Fibroblast of skin of left biceps (primary cell): ENCODE measurements around the gene RETREG1.
"Not testable (repeated sequence)": the region's sequence is repeated elsewhere in the genome, so short reads cannot be mapped to it uniquely, and the experiment has no call there.

ENCODE experiments used
- DNase-seq, 2 experiments: peaks; one replicate each; pipeline ENCODE4 v3.0.0-alpha.2; 2013; ENCODE audit warnings: low read depth in 2 of 2

The RETREG1 gene, protein sequence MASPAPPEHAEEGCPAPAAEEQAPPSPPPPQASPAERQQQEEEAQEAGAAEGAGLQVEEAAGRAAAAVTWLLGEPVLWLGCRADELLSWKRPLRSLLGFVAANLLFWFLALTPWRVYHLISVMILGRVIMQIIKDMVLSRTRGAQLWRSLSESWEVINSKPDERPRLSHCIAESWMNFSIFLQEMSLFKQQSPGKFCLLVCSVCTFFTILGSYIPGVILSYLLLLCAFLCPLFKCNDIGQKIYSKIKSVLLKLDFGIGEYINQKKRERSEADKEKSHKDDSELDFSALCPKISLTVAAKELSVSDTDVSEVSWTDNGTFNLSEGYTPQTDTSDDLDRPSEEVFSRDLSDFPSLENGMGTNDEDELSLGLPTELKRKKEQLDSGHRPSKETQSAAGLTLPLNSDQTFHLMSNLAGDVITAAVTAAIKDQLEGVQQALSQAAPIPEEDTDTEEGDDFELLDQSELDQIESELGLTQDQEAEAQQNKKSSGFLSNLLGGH

DNA sequence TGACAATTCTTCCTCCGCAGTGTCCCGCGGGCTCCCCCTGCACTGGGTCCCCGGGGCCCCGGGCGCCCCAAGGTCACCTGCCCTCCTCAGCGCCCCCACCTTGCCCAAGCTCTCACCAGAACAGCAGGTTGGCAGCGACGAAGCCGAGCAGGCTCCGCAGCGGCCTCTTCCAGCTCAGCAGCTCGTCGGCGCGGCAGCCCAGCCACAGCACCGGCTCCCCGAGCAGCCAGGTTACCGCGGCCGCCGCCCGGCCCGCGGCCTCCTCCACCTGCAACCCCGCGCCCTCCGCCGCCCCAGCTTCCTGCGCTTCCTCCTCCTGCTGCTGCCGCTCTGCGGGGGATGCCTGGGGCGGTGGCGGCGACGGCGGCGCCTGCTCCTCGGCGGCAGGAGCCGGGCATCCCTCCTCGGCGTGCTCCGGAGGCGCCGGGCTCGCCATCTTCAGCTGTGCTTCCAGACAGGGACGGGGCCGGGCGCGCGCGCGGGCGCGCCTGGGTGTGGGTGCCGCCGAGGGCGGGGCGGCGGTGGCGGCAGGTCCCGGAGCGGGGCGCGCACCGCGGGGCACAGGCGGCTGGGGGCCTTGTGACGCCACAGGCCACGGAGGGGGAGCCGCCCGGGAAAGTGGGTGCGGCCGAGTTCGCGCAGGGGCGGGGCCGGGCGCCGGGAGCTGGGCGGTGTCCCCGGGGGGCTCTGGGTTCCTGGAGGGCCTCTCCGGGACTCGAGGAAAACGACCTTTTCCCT lies at the start of gene RETREG1:
Gene RETREG1, minus strand, starts transcription at position 462 of the 738 bp plus-strand sequence. Its CDS starts 26 bp downstream, at position 436.
- DNase-seq: no peak

DNA sequence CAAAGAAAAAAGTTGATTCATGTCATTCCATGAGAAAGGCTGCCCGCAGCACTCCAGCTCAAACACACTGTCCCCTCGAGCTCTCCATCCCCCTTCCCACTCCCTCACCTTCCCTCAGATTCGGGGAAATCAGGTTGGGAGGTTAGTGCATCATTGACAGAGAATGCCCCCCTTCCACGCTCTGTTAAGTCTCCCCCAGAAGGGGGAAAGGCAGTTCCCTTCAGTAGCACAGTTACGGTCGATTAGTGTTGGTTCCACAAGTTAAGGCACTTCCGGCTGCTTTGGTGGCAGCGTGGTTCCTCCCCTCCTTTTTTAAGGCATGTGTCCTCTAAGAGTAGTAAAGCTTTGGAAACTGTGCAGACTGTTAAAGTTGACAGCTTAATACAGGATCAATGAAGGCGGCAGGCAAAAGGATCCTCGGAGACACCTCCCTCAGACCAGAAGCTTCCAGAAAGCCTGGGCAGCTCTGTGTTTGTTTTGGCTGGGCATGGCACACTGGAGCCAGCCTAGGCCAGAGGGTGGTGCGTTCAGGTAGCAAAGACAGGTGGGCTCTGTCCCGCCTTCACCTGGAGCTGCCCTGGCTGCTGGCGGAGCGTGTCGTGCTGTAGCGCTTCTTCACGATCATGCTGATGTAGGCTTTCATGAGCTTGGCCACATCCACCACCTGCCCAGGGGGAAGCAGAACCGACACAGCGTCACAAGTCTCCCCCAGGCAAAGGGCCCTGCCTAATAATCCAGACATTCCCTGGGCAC lies 49.5 kb upstream of the RETREG1 start:
- no peak for DNase-seq

DNA sequence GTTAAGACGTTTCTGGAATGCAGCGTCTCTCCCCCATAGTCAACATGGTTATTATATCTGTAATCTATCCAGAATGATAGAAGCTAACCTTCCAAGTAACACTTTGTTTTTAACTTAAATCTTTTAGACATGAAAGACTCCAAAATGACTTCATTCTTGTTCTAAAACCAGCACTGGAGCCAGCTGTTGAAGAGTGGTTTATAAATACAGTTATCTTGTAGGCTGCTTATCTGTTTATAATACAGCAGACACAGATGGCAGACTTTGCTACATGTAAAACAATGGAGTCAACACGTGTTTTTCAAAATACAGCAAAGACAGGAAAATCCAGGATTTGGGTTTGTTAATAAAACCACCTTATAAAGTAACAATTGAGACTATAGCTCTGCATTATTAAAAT lies 48.8 kb upstream of the RETREG1 start:
- DNase-seq: no peak

DNA sequence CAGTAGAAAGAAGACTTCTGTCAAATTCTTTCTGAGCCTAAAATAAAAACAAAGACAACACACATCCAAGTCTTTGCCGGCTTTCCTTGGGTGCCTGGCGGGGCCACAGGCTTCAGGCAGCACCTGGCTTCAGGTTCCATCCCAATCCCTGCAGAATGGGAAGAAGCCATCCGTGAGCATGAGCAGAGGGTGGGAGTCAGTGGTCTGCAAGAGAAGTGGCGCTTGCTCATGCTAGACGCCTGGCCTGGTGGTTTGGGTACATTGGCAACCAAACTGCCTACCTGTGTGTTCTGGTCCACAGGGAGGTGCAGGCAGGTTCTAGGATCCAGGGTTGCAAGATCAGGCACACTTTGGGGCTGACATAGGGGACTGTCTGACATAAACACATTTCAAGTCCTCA lies 47.6 kb upstream of the RETREG1 start:
- DNase-seq: no peak

DNA sequence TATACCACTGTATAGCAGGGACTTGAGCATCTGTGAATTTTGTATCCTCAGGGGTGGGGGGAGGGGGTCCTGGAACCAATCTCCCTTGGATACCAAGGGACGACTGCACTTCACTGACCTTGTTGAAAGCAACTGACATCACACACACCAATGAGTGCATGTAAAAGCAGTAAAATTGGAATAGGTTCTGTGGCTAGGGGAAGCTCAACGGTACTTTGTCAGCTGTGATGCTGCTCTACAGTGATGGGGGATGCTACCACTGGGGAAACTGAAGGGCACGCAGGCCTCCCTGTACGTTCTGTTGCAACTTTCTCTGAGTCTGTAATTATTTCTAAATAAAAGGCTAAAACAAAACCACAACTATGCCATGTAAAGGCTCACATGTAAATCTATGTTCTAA lies 47.0 kb upstream of the RETREG1 start:
- no peak for DNase-seq

DNA sequence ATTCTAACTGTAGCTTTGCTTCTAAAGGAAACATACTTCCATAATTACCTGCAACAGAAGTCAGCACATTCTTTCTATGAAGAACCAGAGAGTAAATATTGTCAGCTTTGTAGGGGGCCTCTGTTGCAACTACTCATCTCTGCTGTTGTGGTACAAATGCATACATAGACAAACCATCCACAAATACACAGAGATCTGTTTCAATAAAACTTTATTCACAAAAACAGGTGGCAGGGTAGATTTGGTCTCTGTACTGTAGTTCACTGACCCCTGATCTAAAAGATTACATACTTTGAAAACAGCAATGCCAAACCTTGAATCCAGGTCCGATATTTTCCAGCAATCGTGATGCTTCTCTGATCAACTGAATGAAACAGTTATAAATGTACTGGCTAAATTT lies 44.9 kb upstream of the RETREG1 start:
- no peak for DNase-seq

DNA sequence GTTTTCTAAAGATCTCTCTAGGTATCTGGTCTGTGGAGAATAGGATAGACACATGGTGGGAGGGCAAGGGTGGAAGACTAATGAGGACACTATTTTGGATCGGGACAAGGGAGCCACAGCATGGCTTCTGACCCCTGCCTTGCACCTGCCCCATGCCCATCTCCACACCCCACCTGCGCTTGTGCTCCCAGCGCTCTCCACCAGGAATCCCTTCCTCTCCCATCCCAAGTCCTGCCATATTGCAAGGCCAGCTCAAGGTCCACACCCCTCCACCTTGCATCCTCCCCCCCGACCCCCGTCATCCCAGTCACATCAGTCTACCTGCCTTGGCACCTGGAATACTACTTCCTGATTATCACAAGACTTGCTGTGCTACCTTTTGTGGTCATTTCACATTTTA lies 44.2 kb upstream of the RETREG1 start:
- DNase-seq: no peak

DNA sequence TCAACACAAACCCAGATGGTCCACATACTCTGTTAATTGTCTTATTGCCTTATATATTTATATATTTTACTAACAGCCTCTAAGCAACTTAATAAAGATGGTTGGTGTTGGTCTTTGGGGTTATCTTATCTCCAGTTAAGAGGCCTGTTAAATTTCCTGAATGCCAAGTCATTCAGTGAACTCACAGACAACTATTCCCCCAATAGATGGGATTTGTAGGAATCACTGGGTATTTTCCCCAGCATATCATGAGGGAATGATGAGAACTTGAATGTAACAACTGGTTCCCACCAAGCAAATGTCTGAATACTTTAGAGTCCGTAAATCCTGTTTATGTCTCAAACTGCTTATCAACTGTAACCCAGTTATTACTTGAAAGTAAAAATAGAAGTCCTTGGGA lies 42.7 kb upstream of the RETREG1 start:
- no peak for DNase-seq

DNA sequence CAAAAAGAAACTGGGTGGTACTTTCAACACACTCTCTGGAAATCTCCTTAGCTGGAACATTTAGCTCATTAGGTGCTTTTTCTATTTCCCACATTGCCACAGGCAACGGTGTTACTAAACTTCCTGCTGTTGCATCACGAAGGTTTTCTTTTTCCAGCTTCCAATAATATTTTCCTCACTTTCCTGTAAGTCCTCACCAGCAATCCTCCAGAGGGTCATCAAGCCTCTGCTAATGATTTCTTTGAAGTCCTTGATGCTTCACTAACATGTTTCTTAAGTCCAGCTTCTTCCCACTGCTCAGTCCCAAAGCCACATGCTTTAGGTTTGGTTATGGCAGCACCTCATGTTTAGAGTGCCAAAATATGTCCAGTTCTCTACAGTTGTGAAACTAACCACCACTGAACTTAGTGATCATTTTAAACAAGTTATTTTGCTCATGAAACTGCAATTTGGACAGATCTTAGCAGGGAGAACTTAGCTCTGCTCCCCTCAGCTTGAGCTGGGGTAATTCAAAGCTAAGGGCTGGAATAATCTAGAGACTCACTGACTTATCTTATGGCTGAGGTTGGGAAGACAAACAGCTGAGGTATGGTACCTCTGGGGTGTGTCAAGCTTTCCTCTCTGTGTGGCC lies 39.9 kb upstream of the RETREG1 start:
- peak in 1 of 2 experiments; percentile 4 for DNase-seq

DNA sequence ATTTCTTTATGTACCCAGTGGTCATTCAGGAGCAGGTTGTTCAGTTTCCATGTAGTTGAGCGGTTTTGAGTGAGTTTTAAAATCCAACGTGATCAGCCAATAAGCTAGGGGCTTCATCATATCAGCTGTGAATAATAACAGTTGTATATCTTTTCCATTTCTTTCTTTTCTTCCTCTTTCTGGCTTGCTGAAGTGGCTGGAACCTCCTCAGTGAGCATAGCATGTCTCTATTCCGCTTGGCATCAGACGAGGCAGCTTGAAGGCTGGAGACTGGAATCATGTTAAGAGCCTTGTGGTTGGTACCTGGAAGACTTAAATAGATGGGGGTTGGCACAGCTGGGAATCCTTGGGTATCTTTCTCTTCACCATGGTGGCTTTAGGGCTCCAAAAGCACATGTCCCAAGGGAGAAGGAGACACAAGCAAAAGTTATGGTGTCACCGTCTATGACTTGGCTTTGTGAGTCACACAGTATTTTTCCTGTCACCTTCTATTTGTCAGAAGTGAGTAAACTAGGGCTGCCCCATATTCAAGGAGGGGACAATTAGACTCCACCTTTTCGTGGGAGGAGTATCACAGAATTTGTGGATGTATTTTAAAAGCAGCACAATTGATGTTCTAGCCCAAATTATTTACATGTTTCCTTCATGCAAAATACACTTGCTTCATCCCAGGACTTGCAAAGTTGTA lies 38.0 kb upstream of the RETREG1 start:
- no peak for DNase-seq

DNA sequence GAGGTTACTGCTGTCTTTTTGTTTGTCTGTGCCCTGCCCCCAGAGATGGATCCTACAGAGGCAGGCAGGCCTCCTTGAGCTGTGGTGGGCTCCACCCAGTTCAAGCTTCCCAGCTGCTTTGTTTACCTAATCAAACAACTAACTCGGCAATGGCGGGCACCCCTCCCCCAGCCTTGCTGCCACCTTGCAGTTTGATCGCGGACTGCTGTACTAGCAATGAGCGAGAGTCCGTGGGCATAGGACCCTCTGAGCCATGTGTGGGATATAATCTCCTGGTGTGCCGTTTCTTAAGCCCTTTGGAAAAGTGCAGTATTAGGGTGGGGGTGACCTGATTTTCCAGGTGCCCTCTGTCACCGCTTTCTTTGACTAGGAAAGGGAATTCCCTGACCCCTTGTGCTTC lies 31.9 kb upstream of the RETREG1 start:
- not testable (repeated sequence) for DNase-seq

DNA sequence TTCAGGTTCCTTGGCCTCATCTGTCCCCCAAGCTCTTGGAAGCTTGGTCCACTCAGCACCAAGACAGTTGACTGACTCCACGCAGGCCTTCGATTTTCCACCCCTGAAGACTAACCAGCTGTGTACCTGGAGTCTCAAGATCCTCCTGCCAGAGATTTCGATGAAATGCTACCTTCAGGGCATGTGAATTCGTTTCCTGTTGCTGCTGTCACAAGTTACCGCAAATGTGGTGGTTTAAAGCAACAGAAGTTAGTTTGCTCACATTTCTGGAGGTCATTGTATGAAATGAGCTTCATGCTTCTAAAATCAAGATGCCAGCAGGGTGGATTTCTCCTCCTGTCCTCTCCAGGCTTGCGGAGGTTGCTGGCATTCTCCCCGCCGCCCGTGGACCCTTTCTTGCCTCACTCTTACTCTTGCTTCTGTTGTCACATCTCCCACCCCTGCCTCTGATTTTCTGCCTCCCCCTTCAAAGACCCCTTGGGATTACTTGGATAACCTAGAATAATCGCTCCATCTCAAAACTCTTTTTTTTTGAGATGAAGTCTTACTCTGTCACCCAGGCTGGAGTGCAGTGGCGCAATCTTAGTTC lies 27.6 kb upstream of the RETREG1 start:
- DNase-seq: no peak

DNA sequence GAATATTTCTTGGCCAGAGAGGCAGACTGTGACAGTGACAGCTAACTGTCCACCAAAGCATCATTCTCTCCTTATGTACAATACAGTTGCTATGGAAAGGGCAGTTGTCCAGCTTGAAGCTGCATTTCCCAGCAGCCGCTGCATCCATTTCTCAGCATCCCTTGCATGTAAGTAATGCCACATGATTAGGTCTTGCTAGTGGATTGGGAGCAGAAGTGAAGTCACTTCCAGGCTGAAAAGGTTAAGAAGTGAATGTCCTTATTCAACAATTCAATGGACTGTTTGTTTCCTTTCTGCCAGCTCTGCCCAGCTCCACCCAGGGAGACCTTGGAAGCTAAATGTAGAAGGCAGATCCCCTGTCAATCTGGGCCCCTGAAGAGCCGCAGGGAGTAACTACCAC lies 26.1 kb upstream of the RETREG1 start:
- no peak for DNase-seq

DNA sequence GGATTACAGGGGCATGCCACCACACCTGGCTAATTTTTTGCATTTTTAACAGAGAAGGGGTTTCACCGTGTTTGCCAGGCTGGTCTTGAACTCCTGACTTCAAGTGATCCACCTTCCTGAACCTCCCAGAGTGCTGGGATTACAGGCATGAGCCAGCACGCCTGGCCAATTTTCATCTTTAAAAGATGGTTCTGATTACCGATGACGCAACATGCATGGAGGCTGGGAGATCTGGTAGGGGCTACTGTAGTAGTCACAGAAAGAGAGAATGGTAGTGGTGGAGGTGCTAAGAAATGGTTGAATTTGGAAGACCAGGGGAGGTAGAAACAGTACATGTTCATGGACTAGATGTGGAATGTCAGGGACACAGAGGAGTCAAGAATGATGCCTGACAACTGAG lies 22.4 kb upstream of the RETREG1 start:
- peak in 1 of 2 experiments; percentile 3 for DNase-seq

DNA sequence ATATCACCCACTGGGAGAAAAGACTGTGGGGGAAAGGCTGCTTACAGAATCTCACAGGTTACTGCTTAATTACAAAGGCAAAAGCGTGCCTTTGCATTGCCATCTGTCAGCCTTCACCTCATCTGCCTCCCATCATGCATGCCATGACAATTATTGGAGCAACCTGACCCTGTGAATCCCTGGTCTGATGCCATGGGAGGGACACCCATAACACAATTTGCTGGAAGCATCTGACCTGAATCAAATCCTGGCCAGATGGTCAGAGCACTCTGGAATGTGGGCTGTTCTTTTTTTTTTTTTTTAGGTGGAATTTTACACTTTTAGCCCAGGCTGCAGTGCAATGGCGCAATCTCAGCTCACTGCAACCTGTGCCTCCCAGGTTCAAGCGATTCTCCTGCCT lies 11.6 kb upstream of the RETREG1 start:
- no peak for DNase-seq

DNA sequence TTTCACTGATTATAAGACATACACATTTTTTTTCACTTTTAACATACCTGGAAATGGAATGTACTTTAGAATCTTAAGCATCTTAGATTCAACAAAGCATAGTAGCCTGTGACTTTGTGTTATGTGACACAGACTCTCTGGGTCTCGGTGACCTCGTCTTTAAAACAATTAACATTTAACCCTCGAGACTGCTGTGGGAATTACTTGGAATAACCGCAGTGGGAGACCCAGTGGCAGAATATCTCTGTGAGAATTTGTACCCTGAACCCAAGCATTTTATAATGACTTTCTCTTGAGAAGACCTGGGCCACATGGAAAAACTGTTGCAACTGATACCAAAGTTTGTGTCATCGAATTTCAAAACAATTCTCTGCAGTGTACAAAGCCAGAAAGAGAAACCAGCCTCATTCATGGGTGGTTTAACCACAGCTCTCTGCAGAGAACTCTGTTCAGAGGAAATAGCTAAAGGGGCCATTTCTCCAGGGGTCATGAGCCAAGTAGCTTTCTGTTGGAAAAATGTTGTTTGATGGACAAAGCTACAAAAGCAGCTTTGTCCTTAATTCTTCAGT lies 10.0 kb upstream of the RETREG1 start:
- DNase-seq: no peak

DNA sequence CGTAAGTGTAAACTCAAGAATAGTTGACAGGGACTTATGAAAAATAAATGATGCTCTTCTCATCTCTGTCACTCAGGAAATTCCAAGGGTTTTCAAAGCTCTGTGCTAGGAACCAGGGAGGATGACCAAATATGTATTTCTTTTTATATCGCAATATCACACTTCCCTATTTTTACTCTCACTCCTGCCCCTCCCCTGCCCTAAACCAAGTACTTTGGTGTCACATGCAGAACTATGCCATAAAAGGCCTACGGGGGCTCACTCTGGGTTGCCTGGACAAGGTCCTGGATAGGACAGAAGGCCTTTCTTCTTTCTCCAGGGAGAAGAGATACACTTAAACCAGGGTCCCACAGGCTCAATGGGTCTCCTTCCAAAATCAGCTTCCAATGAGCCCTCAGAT lies 8.3 kb upstream of the RETREG1 start:
- no peak for DNase-seq

DNA sequence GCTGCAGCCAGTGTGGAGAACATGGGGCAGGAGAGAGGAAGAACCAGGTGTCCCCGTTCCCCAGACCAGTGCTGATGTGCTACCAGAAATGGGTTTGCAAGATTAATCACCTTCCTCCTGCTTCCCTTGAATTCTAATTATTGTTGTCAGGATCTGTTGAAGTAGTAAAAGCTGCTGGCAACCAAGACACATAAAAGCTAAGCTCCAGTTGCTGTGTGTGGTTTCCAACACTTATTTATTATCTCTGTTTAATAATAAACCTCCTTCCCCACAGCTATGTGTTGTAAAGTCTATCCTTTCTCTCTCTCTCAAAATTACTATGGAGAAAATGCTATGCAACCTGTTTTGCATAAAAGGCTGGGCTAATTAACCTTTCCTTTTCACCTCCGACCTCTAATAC lies 2.3 kb upstream of the RETREG1 start:
- no peak for DNase-seq

DNA sequence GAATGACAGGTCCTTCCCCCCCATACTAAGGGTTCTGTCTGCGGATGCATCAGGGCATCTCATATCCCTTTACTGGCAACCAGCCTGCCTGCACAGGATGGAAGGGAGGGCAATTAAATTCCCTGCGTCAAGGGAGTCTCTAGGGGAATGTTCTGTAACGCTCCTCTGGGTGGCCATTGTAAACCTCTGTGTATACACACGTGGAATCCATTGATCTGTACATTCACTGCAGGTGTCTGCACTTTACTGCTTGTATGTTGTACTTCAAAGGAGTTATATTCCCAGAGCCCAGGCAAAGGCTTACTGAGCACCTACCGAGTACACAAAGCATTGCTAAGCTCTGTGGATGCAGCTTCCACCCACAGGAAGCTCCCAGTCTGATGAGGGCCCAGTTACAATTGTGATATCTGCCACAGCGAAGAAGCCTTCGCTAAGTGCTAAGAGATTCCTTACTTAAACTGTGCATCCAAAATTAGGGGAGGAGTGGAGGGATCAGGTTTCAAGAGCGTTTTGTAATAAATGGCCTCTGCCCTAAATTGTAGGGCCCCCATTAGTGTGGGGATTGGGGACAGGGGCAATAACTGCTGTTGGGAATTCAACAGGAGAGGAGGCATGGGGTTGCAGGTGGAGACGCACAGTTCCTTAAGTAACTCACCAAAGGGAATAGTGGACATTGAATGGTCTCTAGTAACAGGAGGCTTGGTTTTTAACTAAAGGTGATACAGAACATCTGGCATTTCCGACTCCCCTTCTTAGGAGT lies 1.5 kb upstream of the RETREG1 start:
- DNase-seq: no peak
